ENCODE measurements around the gene ARHGAP24.

Gene ARHGAP24

DNA sequence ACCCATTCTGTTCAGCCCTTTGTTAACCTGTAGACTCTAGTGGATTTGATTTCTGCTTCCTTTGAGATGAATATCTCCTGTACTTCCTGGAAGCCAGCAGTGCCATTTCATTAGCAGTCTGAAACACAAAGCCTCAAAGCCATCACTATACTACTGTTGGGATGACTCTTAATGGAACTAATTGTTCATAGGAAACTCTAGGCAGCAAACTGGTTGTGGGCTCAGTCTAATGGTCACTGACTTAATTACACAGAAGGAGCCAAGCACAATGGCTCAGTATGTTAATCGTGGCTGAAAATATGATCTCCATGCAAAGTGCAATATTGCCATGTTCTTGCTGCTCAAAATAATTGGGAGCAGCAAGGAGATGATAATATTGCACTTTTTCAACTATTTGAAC is 262.3 kb downstream of the ARHGAP24 start:
- TF ChIP-seq, protein P1, sequence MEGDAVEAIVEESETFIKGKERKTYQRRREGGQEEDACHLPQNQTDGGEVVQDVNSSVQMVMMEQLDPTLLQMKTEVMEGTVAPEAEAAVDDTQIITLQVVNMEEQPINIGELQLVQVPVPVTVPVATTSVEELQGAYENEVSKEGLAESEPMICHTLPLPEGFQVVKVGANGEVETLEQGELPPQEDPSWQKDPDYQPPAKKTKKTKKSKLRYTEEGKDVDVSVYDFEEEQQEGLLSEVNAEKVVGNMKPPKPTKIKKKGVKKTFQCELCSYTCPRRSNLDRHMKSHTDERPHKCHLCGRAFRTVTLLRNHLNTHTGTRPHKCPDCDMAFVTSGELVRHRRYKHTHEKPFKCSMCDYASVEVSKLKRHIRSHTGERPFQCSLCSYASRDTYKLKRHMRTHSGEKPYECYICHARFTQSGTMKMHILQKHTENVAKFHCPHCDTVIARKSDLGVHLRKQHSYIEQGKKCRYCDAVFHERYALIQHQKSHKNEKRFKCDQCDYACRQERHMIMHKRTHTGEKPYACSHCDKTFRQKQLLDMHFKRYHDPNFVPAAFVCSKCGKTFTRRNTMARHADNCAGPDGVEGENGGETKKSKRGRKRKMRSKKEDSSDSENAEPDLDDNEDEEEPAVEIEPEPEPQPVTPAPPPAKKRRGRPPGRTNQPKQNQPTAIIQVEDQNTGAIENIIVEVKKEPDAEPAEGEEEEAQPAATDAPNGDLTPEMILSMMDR (IDR thresholded peaks at IDR 0.05), result no peak
- TF ChIP-seq ZFX (IDR thresholded peaks at IDR 0.05; ENCODE audit: borderline replicate concordance), result no peak
- no peak overlapping the region for H3K27ac ChIP-seq

DNA sequence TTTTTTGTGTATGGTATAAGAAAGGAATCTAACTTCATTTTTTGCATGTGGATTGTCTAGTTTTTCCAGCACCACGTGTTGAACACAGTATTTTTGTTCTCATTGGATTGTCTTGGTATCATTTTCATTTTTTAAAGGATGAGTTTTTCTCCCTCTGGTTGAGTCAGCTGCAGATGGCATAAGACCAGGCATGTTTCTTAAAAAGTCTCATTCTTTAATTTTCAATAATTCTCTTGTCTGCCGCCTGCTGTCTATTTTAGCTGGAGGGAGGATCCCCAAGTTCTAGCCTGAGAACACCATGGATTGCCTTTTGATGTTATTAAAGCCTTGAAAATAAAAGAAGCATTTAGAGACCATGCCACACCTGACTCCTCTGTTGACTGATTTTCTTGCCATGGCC is 263.8 kb downstream of the ARHGAP24 start:
- H3K27ac ChIP-seq, result no peak overlapping the region
- no peak for TF ChIP-seq ZFX (IDR thresholded peaks at IDR 0.05; ENCODE audit: borderline replicate concordance)
- TF ChIP-seq, protein P1 (IDR thresholded peaks at IDR 0.05), result no peak

DNA sequence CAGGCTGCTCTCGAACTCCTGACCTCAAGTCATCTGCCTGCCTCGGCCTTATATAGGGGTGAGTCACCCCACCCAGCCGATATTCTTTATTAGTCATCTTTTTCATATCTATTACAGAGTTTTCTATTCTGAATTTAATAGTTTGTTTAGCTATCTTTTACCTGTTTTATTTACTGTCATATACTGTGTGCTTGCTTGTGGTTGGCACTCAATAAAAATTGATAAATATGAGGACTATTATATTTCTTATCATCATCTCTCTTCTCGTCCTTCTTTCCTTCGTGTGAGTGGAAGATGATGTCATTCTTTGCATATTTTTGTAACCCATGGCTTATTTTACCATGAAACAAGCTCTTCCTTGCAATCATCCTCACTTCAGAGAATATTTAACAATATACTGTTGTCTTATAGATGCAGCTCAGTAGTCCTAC is 265.5 kb downstream of the ARHGAP24 start:
- TF ChIP-seq, protein P1 (IDR thresholded peaks at IDR 0.05), result no peak
- TF ChIP-seq ZFX (IDR thresholded peaks at IDR 0.05; ENCODE audit: borderline replicate concordance), result no peak
- no peak overlapping the region for H3K27ac ChIP-seq

DNA sequence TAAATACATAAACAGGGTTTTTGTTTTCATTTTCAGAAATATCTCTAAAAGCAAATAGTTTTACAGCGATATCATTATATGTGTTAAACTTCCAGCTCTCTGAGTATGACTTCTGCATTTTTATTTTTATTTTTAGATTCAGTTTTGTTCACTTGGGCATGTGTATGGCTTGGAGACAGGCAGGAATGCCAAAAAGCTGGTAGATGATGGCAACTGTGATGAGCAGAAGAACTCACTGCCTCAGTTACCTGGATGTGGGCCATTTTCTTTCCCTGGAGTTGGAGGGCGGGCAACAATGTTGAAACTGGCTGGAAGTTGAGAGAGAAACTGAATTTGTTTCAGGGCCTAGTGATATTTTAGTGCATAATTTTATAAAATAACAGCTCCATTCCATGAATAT is 266.4 kb downstream of the ARHGAP24 start:
- TF ChIP-seq ZFX (IDR thresholded peaks at IDR 0.05; ENCODE audit: borderline replicate concordance), result no peak
- TF ChIP-seq, protein P1 (IDR thresholded peaks at IDR 0.05), result no peak
- H3K27ac ChIP-seq, result no peak overlapping the region

DNA sequence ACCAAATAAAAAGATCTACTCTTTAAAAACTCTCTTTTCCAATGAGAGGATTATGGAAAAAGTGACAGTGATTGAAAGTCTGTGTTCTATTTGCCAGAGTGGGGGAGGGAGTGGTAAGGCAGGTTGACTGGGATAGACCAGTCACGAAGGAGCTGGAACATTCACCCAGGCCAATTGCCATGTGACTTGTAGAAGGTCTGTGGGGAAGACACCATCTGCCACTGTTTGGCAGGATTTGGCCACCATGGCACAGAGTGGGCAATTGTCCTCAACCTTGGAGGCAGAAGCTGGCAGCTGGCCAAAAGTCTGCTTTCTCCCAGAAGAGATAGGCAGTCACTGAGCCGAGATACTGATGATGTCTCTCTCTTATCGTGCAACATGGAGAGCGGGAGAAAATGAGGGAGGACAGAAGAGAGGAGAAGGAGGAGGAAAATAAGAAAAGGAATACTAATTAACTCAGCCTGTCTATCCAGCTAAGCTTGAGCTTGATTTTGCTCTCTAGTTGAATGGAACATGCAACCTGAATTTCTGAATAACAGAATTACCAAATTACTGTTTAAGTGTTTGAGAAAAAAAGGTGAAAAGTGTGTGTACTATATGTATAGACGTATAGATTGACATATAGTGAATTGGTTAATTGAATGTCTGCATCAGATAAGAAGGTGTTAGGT is 267.1 kb downstream of the ARHGAP24 start:
- TF ChIP-seq ZFX (IDR thresholded peaks at IDR 0.05; ENCODE audit: borderline replicate concordance), result no peak
- TF ChIP-seq, protein P1 (IDR thresholded peaks at IDR 0.05), result no peak
- no peak overlapping the region for H3K27ac ChIP-seq

DNA sequence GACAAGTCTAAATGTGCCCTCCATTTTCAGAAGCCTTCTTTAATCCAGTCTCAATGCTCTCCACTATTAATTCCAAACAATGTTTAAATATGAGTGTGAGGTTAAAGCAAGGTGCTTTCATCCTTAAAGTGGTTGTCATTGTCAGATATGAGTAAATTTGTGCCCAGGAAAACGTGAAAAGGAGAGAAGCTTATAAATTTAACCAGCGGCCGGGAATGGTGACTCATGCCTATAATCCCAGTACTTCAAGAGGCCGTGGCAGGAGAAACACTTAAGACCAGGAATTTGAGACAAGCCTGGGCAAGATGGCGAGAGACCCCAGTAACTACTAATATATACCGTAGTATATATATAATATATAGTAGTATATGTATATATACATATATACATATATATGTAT is 270.0 kb downstream of the ARHGAP24 start:
- no peak overlapping the region for H3K27ac ChIP-seq
- no peak for TF ChIP-seq ZFX (IDR thresholded peaks at IDR 0.05; ENCODE audit: borderline replicate concordance)
- TF ChIP-seq, protein P1 (IDR thresholded peaks at IDR 0.05), result no peak

DNA sequence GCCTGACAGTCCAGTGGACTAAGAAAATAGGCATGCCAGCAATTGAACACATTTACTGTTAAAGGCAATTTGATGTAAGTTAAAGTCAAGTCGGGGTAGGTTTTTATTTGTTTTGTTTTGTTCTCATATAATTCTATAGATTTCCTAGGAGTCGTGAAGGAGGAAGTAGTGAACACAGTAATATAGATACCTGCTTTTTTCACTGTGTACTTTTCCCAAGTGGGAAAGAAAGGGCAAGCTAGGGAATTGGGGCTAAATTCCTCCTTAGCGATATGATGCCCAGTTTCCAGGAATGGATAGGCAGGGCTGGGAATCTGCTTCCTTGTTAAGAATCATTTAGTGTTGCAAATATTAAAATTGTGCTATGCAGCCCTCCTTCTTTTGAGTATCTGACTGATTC is 271.0 kb downstream of the ARHGAP24 start:
- no peak overlapping the region for H3K27ac ChIP-seq
- no peak for TF ChIP-seq ZFX (IDR thresholded peaks at IDR 0.05; ENCODE audit: borderline replicate concordance)
- TF ChIP-seq, protein P1 (IDR thresholded peaks at IDR 0.05), result no peak

Data from 22Rv1 (cell line).